ENCODE results near the gene DHH. TPM values are rescaled to one million over a fixed set of nuclear protein-coding genes. Genes with fewer than 3 reads are reported as not detected.

Gene DHH
- total and polyA plus RNA-seq, 9 of the 15 experiments (the other 6 are each of a cell fraction or from before 2014, with no cell fraction given), result 0.07 to 2.6 (median 0.54) TPM

DNA sequence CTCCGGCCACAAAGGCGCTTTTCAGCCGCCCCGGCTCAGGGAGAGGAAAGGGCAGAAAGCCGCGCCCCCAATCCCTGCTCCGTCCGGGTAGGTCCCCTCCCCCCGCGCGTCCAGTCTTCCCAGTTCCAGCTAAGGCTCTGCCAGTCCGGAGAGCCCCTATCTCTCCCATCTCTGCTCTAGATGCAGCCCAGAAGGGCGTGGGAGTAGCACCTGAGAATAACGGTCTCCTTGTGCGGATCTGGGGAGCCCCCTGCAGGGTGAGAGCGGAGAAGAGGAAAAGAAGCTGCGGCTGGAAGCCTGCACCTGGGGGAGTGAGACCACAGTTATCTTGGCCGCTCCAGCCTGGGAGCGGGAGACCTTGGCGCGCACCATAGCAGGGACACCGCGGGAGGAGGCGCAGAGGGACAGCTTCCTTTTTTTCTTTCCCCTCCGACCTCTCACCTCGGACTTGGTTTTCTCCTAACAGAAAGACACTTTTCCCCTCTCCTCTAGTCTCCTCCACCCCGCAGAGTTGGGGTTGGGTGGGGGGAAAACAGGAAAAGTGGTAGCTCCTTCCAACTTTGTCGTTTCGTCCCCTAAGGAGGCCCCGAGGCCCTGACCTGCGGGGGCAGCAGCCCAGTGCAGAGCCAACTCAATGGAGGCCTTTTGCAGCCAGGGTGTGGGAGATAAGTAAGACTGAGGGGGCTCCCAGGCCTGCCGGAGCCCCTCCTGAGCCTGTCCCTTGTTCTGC, 2.4 kb downstream of the DHH start (continued):
- TF ChIP-seq, protein P1, sequence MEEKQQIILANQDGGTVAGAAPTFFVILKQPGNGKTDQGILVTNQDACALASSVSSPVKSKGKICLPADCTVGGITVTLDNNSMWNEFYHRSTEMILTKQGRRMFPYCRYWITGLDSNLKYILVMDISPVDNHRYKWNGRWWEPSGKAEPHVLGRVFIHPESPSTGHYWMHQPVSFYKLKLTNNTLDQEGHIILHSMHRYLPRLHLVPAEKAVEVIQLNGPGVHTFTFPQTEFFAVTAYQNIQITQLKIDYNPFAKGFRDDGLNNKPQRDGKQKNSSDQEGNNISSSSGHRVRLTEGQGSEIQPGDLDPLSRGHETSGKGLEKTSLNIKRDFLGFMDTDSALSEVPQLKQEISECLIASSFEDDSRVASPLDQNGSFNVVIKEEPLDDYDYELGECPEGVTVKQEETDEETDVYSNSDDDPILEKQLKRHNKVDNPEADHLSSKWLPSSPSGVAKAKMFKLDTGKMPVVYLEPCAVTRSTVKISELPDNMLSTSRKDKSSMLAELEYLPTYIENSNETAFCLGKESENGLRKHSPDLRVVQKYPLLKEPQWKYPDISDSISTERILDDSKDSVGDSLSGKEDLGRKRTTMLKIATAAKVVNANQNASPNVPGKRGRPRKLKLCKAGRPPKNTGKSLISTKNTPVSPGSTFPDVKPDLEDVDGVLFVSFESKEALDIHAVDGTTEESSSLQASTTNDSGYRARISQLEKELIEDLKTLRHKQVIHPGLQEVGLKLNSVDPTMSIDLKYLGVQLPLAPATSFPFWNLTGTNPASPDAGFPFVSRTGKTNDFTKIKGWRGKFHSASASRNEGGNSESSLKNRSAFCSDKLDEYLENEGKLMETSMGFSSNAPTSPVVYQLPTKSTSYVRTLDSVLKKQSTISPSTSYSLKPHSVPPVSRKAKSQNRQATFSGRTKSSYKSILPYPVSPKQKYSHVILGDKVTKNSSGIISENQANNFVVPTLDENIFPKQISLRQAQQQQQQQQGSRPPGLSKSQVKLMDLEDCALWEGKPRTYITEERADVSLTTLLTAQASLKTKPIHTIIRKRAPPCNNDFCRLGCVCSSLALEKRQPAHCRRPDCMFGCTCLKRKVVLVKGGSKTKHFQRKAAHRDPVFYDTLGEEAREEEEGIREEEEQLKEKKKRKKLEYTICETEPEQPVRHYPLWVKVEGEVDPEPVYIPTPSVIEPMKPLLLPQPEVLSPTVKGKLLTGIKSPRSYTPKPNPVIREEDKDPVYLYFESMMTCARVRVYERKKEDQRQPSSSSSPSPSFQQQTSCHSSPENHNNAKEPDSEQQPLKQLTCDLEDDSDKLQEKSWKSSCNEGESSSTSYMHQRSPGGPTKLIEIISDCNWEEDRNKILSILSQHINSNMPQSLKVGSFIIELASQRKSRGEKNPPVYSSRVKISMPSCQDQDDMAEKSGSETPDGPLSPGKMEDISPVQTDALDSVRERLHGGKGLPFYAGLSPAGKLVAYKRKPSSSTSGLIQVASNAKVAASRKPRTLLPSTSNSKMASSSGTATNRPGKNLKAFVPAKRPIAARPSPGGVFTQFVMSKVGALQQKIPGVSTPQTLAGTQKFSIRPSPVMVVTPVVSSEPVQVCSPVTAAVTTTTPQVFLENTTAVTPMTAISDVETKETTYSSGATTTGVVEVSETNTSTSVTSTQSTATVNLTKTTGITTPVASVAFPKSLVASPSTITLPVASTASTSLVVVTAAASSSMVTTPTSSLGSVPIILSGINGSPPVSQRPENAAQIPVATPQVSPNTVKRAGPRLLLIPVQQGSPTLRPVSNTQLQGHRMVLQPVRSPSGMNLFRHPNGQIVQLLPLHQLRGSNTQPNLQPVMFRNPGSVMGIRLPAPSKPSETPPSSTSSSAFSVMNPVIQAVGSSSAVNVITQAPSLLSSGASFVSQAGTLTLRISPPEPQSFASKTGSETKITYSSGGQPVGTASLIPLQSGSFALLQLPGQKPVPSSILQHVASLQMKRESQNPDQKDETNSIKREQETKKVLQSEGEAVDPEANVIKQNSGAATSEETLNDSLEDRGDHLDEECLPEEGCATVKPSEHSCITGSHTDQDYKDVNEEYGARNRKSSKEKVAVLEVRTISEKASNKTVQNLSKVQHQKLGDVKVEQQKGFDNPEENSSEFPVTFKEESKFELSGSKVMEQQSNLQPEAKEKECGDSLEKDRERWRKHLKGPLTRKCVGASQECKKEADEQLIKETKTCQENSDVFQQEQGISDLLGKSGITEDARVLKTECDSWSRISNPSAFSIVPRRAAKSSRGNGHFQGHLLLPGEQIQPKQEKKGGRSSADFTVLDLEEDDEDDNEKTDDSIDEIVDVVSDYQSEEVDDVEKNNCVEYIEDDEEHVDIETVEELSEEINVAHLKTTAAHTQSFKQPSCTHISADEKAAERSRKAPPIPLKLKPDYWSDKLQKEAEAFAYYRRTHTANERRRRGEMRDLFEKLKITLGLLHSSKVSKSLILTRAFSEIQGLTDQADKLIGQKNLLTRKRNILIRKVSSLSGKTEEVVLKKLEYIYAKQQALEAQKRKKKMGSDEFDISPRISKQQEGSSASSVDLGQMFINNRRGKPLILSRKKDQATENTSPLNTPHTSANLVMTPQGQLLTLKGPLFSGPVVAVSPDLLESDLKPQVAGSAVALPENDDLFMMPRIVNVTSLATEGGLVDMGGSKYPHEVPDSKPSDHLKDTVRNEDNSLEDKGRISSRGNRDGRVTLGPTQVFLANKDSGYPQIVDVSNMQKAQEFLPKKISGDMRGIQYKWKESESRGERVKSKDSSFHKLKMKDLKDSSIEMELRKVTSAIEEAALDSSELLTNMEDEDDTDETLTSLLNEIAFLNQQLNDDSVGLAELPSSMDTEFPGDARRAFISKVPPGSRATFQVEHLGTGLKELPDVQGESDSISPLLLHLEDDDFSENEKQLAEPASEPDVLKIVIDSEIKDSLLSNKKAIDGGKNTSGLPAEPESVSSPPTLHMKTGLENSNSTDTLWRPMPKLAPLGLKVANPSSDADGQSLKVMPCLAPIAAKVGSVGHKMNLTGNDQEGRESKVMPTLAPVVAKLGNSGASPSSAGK (IDR thresholded peaks at IDR 0.05), result peak; percentile 52; the same call in 1 of the 2 replicates
- TF ChIP-seq FOXP4 (CRISPR knock-in tag; IDR thresholded peaks at IDR 0.05; ENCODE audit: borderline replicate concordance) (peak; percentile 69; the same call in 1 of the 2 replicates), ZNF232 (CRISPR knock-in tag; IDR thresholded peaks at IDR 0.05) (no peak), ZNF12 (CRISPR knock-in tag; IDR thresholded peaks at IDR 0.05) (0 out of 2 replicates have a peak, but pooled peaks have one; percentile 61), PHF8 (IDR thresholded peaks at IDR 0.05; ENCODE audit: borderline replicate concordance, low read length) (peak; percentile 27; the same call in 1 of the 2 replicates)
- TF ChIP-seq, protein P2, sequence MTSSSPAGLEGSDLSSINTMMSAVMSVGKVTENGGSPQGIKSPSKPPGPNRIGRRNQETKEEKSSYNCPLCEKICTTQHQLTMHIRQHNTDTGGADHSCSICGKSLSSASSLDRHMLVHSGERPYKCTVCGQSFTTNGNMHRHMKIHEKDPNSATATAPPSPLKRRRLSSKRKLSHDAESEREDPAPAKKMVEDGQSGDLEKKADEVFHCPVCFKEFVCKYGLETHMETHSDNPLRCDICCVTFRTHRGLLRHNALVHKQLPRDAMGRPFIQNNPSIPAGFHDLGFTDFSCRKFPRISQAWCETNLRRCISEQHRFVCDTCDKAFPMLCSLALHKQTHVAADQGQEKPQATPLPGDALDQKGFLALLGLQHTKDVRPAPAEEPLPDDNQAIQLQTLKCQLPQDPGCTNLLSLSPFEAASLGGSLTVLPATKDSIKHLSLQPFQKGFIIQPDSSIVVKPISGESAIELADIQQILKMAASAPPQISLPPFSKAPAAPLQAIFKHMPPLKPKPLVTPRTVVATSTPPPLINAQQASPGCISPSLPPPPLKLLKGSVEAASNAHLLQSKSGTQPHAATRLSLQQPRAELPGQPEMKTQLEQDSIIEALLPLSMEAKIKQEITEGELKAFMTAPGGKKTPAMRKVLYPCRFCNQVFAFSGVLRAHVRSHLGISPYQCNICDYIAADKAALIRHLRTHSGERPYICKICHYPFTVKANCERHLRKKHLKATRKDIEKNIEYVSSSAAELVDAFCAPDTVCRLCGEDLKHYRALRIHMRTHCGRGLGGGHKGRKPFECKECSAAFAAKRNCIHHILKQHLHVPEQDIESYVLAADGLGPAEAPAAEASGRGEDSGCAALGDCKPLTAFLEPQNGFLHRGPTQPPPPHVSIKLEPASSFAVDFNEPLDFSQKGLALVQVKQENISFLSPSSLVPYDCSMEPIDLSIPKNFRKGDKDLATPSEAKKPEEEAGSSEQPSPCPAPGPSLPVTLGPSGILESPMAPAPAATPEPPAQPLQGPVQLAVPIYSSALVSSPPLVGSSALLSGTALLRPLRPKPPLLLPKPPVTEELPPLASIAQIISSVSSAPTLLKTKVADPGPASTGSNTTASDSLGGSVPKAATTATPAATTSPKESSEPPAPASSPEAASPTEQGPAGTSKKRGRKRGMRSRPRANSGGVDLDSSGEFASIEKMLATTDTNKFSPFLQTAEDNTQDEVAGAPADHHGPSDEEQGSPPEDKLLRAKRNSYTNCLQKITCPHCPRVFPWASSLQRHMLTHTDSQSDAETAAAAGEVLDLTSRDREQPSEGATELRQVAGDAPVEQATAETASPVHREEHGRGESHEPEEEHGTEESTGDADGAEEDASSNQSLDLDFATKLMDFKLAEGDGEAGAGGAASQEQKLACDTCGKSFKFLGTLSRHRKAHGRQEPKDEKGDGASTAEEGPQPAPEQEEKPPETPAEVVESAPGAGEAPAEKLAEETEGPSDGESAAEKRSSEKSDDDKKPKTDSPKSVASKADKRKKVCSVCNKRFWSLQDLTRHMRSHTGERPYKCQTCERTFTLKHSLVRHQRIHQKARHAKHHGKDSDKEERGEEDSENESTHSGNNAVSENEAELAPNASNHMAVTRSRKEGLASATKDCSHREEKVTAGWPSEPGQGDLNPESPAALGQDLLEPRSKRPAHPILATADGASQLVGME (CRISPR knock-in tag; IDR thresholded peaks at IDR 0.05), result no peak; the same call in 1 of the 2 replicates
